ENCODE measurements around the gene PRSS22.

The PRSS22 gene

GRCh38 chr16:2848933-2849725 lies 8.8 kb downstream of the PRSS22 start:
- TF ChIP-seq CTCF (conservative IDR thresholded peaks at IDR 0.05; ENCODE audit: low read depth, low read length), result no peak
- H3K9ac ChIP-seq, result no peak overlapping the region
- H3K4me2 ChIP-seq, result no peak overlapping the region
- H3K36me3 ChIP-seq (ENCODE audit: insufficient read depth), result no peaks in the 10 kb centered on the region
- no peak overlapping the region for H3K4me3 ChIP-seq (IDR thresholded peaks at IDR 0.05; ENCODE audit: insufficient read depth, low read depth, low read length)
- H3K4me1 ChIP-seq (ENCODE audit: low read depth, poor library complexity, severe bottlenecking), result no peaks in the 10 kb centered on the region
- H3K27ac ChIP-seq, result no peak overlapping the region
- H3K27me3 ChIP-seq (ENCODE audit: insufficient read depth, low read depth), result peaks cover 58% of the 10 kb centered on the region
- H3K79me2 ChIP-seq (ENCODE audit: insufficient read depth, low read depth), result no peaks in the 10 kb centered on the region
- no peak overlapping the region for H2AFZ ChIP-seq (ENCODE audit: low read depth)
- H4K20me1 ChIP-seq (ENCODE audit: insufficient read depth), result no peaks in the 10 kb centered on the region

- Histone ChIP-seq H3K36me3 (ENCODE audit: insufficient read depth) (no peaks in the 10 kb centered on the region), H2AFZ (ENCODE audit: low read depth) (no peak overlapping the region), H3K4me2 (no peak overlapping the region), H3K9ac (no peak overlapping the region), H3K4me1 (ENCODE audit: low read depth, poor library complexity, severe bottlenecking) (no peaks in the 10 kb centered on the region), H3K27ac (no peak overlapping the region), H3K79me2 (ENCODE audit: insufficient read depth, low read depth) (no peaks in the 10 kb centered on the region), H4K20me1 (ENCODE audit: insufficient read depth) (no peaks in the 10 kb centered on the region), H3K4me3 (IDR thresholded peaks at IDR 0.05; ENCODE audit: insufficient read depth, low read depth, low read length) (no peak overlapping the region), H3K27me3 (ENCODE audit: insufficient read depth, low read depth) (peaks cover 54% of the 10 kb centered on the region)
- TF ChIP-seq CTCF (conservative IDR thresholded peaks at IDR 0.05; ENCODE audit: low read depth, low read length), result no peak
These were observed 11.3 kb downstream of the PRSS22 start for GRCh38 chr16:2846511-2847310.

GRCh38 chr16:2845116-2845515 lies 12.9 kb downstream of the PRSS22 start:
- H2AFZ ChIP-seq (ENCODE audit: low read depth), result no peak overlapping the region
- H3K79me2 ChIP-seq (ENCODE audit: insufficient read depth, low read depth), result no peaks in the 10 kb centered on the region
- H3K9ac ChIP-seq, result no peak overlapping the region
- H3K4me2 ChIP-seq, result no peak overlapping the region
- no peak overlapping the region for H3K4me3 ChIP-seq (IDR thresholded peaks at IDR 0.05; ENCODE audit: insufficient read depth, low read depth, low read length)
- H3K36me3 ChIP-seq (ENCODE audit: insufficient read depth), result no peaks in the 10 kb centered on the region
- no peak for TF ChIP-seq CTCF (conservative IDR thresholded peaks at IDR 0.05; ENCODE audit: low read depth, low read length)
- H3K27me3 ChIP-seq (ENCODE audit: insufficient read depth, low read depth), result peaks cover 52% of the 10 kb centered on the region
- H4K20me1 ChIP-seq (ENCODE audit: insufficient read depth), result no peaks in the 10 kb centered on the region
- no peak overlapping the region for H3K27ac ChIP-seq
- no peaks in the 10 kb centered on the region for H3K4me1 ChIP-seq (ENCODE audit: low read depth, poor library complexity, severe bottlenecking)

- Histone ChIP-seq H3K4me3 (IDR thresholded peaks at IDR 0.05; ENCODE audit: insufficient read depth, low read depth, low read length) (no peak overlapping the region), H3K27me3 (ENCODE audit: insufficient read depth, low read depth) (peaks cover 53% of the 10 kb centered on the region), H3K79me2 (ENCODE audit: insufficient read depth, low read depth) (no peaks in the 10 kb centered on the region), H2AFZ (ENCODE audit: low read depth) (no peak overlapping the region), H4K20me1 (ENCODE audit: insufficient read depth) (no peaks in the 10 kb centered on the region), H3K4me2 (no peak overlapping the region), H3K36me3 (ENCODE audit: insufficient read depth) (no peaks in the 10 kb centered on the region), H3K27ac (no peak overlapping the region), H3K9ac (no peak overlapping the region), H3K4me1 (ENCODE audit: low read depth, poor library complexity, severe bottlenecking) (no peaks in the 10 kb centered on the region)
- TF ChIP-seq CTCF (conservative IDR thresholded peaks at IDR 0.05; ENCODE audit: low read depth, low read length), result no peak
These were observed 14.4 kb downstream of the PRSS22 start for GRCh38 chr16:2843526-2843925.
